ENCODE results near the gene PNPLA7.

GRCh38 chr9:137488327-137488653 lies 61.9 kb downstream of the PNPLA7 start:
- no peak for TF ChIP-seq USF2 (IDR thresholded peaks at IDR 0.05; ENCODE audit: borderline replicate concordance, low read depth, low read length)
- no peak for TF ChIP-seq POLR2A (IDR thresholded peaks at IDR 0.05; ENCODE audit: low read depth, low read length)
- no peak for TF ChIP-seq RAD21 (IDR thresholded peaks at IDR 0.05; ENCODE audit: insufficient read depth, low read depth, low read length)
- no peak for TF ChIP-seq CTCF (IDR thresholded peaks at IDR 0.05 in 2 of 3, conservative IDR thresholded peaks at IDR 0.05 in 1 of 3; ENCODE audit: control insufficient read depth in 2 of 3, extremely low read depth in 1 of 3, insufficient read depth in 1 of 3, low read depth in 3 of 3, low read length in 3 of 3)
- no peak for TF ChIP-seq PRDM15 (CRISPR knock-in tag; IDR thresholded peaks at IDR 0.05)
- TF ChIP-seq TCF7 (IDR thresholded peaks at IDR 0.05; ENCODE audit: borderline replicate concordance), result no peak
- TF ChIP-seq ATF3 (IDR thresholded peaks at IDR 0.05; ENCODE audit: borderline replicate concordance, extremely low read depth, low read depth, low read length), result no peak
- no peak for TF ChIP-seq RFX5 (IDR thresholded peaks at IDR 0.05; ENCODE audit: low read depth, low read length)
- TF ChIP-seq RAD51 (IDR thresholded peaks at IDR 0.05), result no peak
- TF ChIP-seq ZBTB4 (CRISPR knock-in tag; IDR thresholded peaks at IDR 0.05), result no peak

Data from GM12878 (cell line).